Panc1 (cell line): ENCODE measurements around the gene IGSF21. TPM values are rescaled to one million over a fixed set of nuclear protein-coding genes. Genes with fewer than 3 reads are reported as not detected.

Source experiments
- ATAC-seq: fragments of 200-7000 bp; cut with Tn5 transposase; 2 replicates; pipeline ENCODE4 v1.9.1; 2020; ENCODE audit warnings: mild to moderate bottlenecking, moderate library complexity
- BruUV-seq: library from RNA; stranded (reverse); fragments of 400-500 nt; replicated peaks from 2 replicates; lab custom pipeline; 2021; lab: Mats Ljungman, UMichigan
- CTCF ChIA-PET: fragments of 300-600 bp; sonication (Branson Sonifier 250); formaldehyde crosslinking; loops from one replicate; lab custom pipeline; 2022; ENCODE audit warnings: antibody characterized with exemption; lab: Charles Lee
- POLR2A ChIA-PET: fragments of 300-600 bp; sonication (Branson Sonifier 250); formaldehyde crosslinking; loops from one replicate; lab custom pipeline; 2022; ENCODE audit warnings: antibody characterized with exemption; lab: Charles Lee
- DNase-seq: peaks from one replicate; pipeline ENCODE4 v3.0.0-alpha.2; 2010; ENCODE audit warnings: low read depth, low spot score
- H3K27ac ChIP-seq: 2 replicates; pipeline ENCODE4 v1.5.1; 2011; ENCODE audit warnings: mild to moderate bottlenecking, low read length, inconsistent platforms
- H3K27me3 ChIP-seq: fragments of 200-500 bp; sonication (Bioruptor generic); 2 replicates; pipeline ENCODE4 v1.6.0; 2014; ENCODE audit warnings: low read length, inconsistent platforms; ENCODE audit not compliant: control insufficient read depth, insufficient read depth
- H3K36me3 ChIP-seq: fragments of 200-500 bp; sonication (Bioruptor generic); 2 replicates; pipeline ENCODE4 v1.5.1; 2014; ENCODE audit warnings: inconsistent platforms, mild to moderate bottlenecking, low read length, moderate library complexity; ENCODE audit not compliant: control insufficient read depth, insufficient read depth
- H3K4me1 ChIP-seq: 2 replicates; pipeline ENCODE4 v1.5.1; 2011; ENCODE audit warnings: inconsistent platforms, mild to moderate bottlenecking, low read length, moderate library complexity; ENCODE audit not compliant: control insufficient read depth, insufficient read depth
- H3K4me3 ChIP-seq, 2 experiments: 2 replicates each; pipeline ENCODE4 v1.5.1; 2011 to 2012; ENCODE audit warnings: low read depth in 2 of 2, low read length in 2 of 2, mild to moderate bottlenecking in 2 of 2, inconsistent platforms in 1 of 2, moderate library complexity in 1 of 2
- H3K9me3 ChIP-seq: fragments of 200-500 bp; sonication (Bioruptor generic); 2 replicates; pipeline ENCODE4 v1.5.1; 2014; ENCODE audit warnings: low read depth, mild to moderate bottlenecking, inconsistent platforms, low read length, moderate library complexity; ENCODE audit not compliant: control insufficient read depth, insufficient read depth
- CTCF ChIP-seq: fragments of 450-650 bp; IDR thresholded peaks from 2 replicates; pipeline ENCODE4 v1.5.1; 2017; ENCODE audit warnings: mild to moderate bottlenecking
- POLR2AphosphoS5 ChIP-seq: IDR thresholded peaks from 2 replicates; pipeline ENCODE4 v1.6.1; 2012; ENCODE audit warnings: mild to moderate bottlenecking, low read depth, low read length, moderate library complexity
- REST ChIP-seq, 2 experiments: IDR thresholded peaks; 2 replicates each; pipeline ENCODE4 v1.6.1; 2011 to 2012; ENCODE audit warnings: low read depth in 2 of 2, control low read depth in 1 of 2, low read length in 1 of 2, mild to moderate bottlenecking in 1 of 2, moderate library complexity in 1 of 2; ENCODE audit not compliant: insufficient read depth in 1 of 2
- SIN3A ChIP-seq: IDR thresholded peaks from 2 replicates; pipeline ENCODE4 v1.6.1; 2012; ENCODE audit warnings: low read depth, mild to moderate bottlenecking, low read length, moderate library complexity, borderline replicate concordance; ENCODE audit not compliant: insufficient read depth
- TCF7L2 ChIP-seq: IDR thresholded peaks from 2 replicates; pipeline ENCODE4 v1.6.1; 2011; ENCODE audit warnings: mild to moderate bottlenecking, low read depth, low read length, inconsistent platforms
- in situ Hi-C: cut with HindIII; loops from 2 replicates; pipeline ENCODE4 v1.10.0; 2016; ENCODE audit warnings: low sequenced_read_pairs, low pct_unique_long_range_greater_than_20kb
- intact Hi-C: fragments of 100-400 bp; cut with micrococcal nuclease; formaldehyde crosslinking; loops from one replicate; pipeline ENCODE4 v1.10.0; 2022; ENCODE audit not compliant: unreplicated experiment
- total RNA-seq: library from RNA; stranded (reverse); gene quantifications from one replicate; pipeline ENCODE4 v1.2.1, GENCODE V29; 2021; ENCODE audit not compliant: unreplicated experiment

Gene IGSF21
- total RNA-seq, 1 experiment from 2014 or later, result not detected

DNA sequence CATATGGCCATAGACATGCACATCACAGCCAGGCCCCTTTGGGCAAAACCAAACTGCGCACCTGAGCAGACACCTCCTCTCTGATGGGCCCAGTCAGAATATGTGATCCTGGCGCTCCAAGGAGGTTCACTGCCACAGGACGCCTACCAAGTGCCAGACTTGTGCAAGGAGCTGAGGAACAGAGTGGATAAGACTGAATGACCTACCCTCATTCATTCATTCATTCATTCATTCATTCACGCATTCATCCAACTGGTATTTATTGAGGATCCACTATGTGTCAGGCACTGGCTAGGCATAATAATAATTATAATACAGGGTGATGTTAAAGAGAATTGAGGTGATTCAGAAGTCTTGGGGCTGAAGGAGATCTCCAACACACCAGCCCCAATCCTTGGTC is 2.4 kb upstream of the IGSF21 start:
- BruUV-seq, result no TSS peak
- no peaks in the 10 kb centered on the region for H3K9me3 ChIP-seq
- peaks cover 2% of the 10 kb centered on the region; the same call in 1 of the 2 replicates for H3K4me1 ChIP-seq
- ChIA-PET POLR2A (interaction anchor here (0.5 kb wide), 1 partner anchor 214 kb away, joined by 4 read pairs; no protein-coding TSS in a partner anchor), CTCF (no interaction called here)
- no peak overlapping the region for H3K27ac ChIP-seq
- DNase-seq, result no peak
- intact Hi-C loops, result loop anchor here (10.0 kb wide), 1 partner anchor 120 kb away; no protein-coding TSS in a partner anchor
- H3K4me3 ChIP-seq, result no peak overlapping the region
- in situ Hi-C loops, result no loop called here
- ATAC-seq, result no peak
- no peaks in the 10 kb centered on the region for H3K36me3 ChIP-seq
- TF ChIP-seq TCF7L2, result no peak
- no peak for TF ChIP-seq SIN3A
- TF ChIP-seq POLR2AphosphoS5, result no peak
- no peak for TF ChIP-seq REST (IDR thresholded peaks at IDR 0.05; ENCODE audit: insufficient read depth in 1 of 2, low read depth in 2 of 2, low read length in 1 of 2)
- no peak for TF ChIP-seq CTCF
- peaks cover 26% of the 10 kb centered on the region for H3K27me3 ChIP-seq

DNA sequence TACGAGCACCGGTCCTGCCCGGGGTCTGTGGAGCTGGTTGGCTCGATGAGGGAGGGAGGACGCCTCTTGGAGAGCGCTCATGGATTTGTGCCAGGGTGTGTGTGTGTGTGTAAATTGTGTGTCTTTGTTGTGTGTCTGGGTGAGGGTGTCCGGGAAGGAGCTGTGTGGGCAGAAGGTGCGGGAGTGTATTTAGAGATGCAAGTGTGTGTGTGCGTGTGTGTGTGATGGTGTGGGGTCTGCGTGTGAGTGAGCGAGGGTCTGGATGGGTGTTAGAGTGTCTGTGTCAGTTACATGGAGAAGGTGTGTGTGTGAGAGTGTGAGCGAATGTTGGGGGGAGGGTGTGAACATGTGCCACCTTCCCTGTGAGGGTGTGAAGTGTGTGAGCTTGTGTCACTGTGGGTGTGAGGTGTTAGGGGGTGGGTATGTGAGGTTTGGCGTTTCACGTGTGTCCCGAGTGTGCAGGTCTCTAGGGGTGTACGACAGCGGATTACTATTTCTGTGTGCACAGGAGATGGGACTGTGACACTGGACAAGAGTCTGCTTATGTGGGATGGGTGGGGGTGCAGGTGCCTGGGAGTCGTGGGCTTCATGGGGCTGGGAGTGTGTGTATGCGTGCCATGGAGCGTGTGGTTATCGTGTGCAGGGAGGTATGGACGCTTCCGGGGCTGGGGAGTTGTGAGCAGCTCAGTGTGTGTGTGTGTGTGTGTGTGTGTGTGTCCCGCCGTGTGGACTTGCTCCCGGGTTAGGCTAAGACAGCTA is 880 bp downstream of the IGSF21 start:
- DNase-seq (no peak), ATAC-seq (no peak)
- peaks cover 2% of the 10 kb centered on the region; the same call in 1 of the 2 replicates for H3K4me1 ChIP-seq
- TF ChIP-seq TCF7L2 (no peak), POLR2AphosphoS5 (no peak), CTCF (no peak), SIN3A (no peak), REST (IDR thresholded peaks at IDR 0.05; ENCODE audit: insufficient read depth in 1 of 2, low read depth in 2 of 2, low read length in 1 of 2) (no peak)
- BruUV-seq, result no TSS peak
- in situ Hi-C loops, result no loop called here
- no peak overlapping the region for H3K27ac ChIP-seq
- no peaks in the 10 kb centered on the region for H3K9me3 ChIP-seq
- POLR2A ChIA-PET, result no interaction called here
- intact Hi-C loops, result loop anchor here (10.0 kb wide), 1 partner anchor 124 kb away; no protein-coding TSS in a partner anchor
- H3K36me3 ChIP-seq, result no peaks in the 10 kb centered on the region
- no peak overlapping the region for H3K4me3 ChIP-seq
- CTCF ChIA-PET, result interaction anchor here (0.5 to 0.6 kb wide), 2 partner anchors 297 to 474 kb away, joined by 3 read pairs; no protein-coding TSS in a partner anchor
- peaks cover 26% of the 10 kb centered on the region for H3K27me3 ChIP-seq
